IPS DF 6.9 (cell line): ENCODE results near the gene JDP2.

ENCODE experiments used
- DNase-seq: peaks from one replicate; pipeline ENCODE4 v3.0.0-alpha.2; 2013; ENCODE audit warnings: low read depth, low spot score
- H3K27ac ChIP-seq: one replicate; pipeline ENCODE4 v1.5.1; 2013; ENCODE audit warnings: low read length, control low read depth
- H3K27me3 ChIP-seq: 2 replicates; pipeline ENCODE4 v1.6.1; 2013; ENCODE audit warnings: mild to moderate bottlenecking, low read length; ENCODE audit not compliant: control insufficient read depth, insufficient read depth
- H3K36me3 ChIP-seq: 2 replicates; pipeline ENCODE4 v1.6.1; 2013; ENCODE audit warnings: low read length; ENCODE audit not compliant: control insufficient read depth, insufficient read depth
- H3K4me1 ChIP-seq: 2 replicates; pipeline ENCODE4 v1.6.1; 2013; ENCODE audit warnings: low read length; ENCODE audit not compliant: control insufficient read depth, insufficient read depth
- H3K4me3 ChIP-seq: 2 replicates; pipeline ENCODE4 v1.5.1; 2013; ENCODE audit warnings: mild to moderate bottlenecking, low read length
- H3K9me3 ChIP-seq: 2 replicates; pipeline ENCODE4 v1.6.1; 2013; ENCODE audit warnings: low read length, inconsistent platforms; ENCODE audit not compliant: control insufficient read depth, insufficient read depth
- WGBS: extraction: QIAGEN DNeasy Blood & Tissue Kit; methylation state at CpG from one replicate; pipeline ENCODE4 v1.1.7; 2013; ENCODE audit warnings: mixed read lengths, missing lambda C conversion rate; ENCODE audit not compliant: insufficient read length, insufficient coverage; 5-methylcytosine and 5-hydroxymethylcytosine counted together

Gene JDP2

GRCh38 chr14:75409316-75410205, 18.3 kb upstream of the JDP2 start:
- Histone ChIP-seq H3K4me3 (no peak overlapping the region), H3K9me3 (no peaks in the 10 kb centered on the region), H3K36me3 (no peaks in the 10 kb centered on the region), H3K4me1 (peaks cover 1% of the 10 kb centered on the region; the same call in 1 of the 2 replicates), H3K27ac (no peak overlapping the region), H3K27me3 (no peaks in the 10 kb centered on the region)
- no CpG with 5 or more reads among the region's 10 CpGs for WGBS
- DNase-seq = no peak

GRCh38 chr14:75411214-75411540, 16.6 kb upstream of the JDP2 start:
- no peaks in the 10 kb centered on the region for H3K9me3 ChIP-seq
- H3K27ac ChIP-seq = no peak overlapping the region
- no peaks in the 10 kb centered on the region for H3K36me3 ChIP-seq
- no CpG with 5 or more reads among the region's 6 CpGs for WGBS
- H3K27me3 ChIP-seq = no peaks in the 10 kb centered on the region
- no peak for DNase-seq
- peaks cover 1% of the 10 kb centered on the region; the same call in 1 of the 2 replicates for H3K4me1 ChIP-seq
- H3K4me3 ChIP-seq = no peak overlapping the region

GRCh38 chr14:75413013-75413412, 14.8 kb upstream of the JDP2 start:
- no peak for DNase-seq
- WGBS = no CpG with 5 or more reads among the region's 2 CpGs
- peaks cover 1% of the 10 kb centered on the region; the same call in 1 of the 2 replicates for H3K4me1 ChIP-seq
- H3K9me3 ChIP-seq = no peaks in the 10 kb centered on the region
- no peak overlapping the region for H3K4me3 ChIP-seq
- H3K27ac ChIP-seq = no peak overlapping the region
- no peaks in the 10 kb centered on the region for H3K27me3 ChIP-seq
- H3K36me3 ChIP-seq = no peaks in the 10 kb centered on the region

- Histone ChIP-seq H3K27ac (no peak overlapping the region), H3K36me3 (no peaks in the 10 kb centered on the region), H3K9me3 (no peaks in the 10 kb centered on the region), H3K4me1 (no peaks in the 10 kb centered on the region), H3K4me3 (no peak overlapping the region), H3K27me3 (no peaks in the 10 kb centered on the region)
- DNase-seq = no peak
- no CpG with 5 or more reads among the region's 1 CpG for WGBS
Observed at GRCh38 chr14:75417674-75418073, 10.1 kb upstream of the JDP2 start.

GRCh38 chr14:75418850-75419768, 8.7 kb upstream of the JDP2 start:
- Histone ChIP-seq H3K9me3 (no peaks in the 10 kb centered on the region), H3K36me3 (no peaks in the 10 kb centered on the region), H3K4me1 (no peaks in the 10 kb centered on the region), H3K4me3 (no peak overlapping the region), H3K27ac (no peak overlapping the region), H3K27me3 (no peaks in the 10 kb centered on the region)
- DNase-seq = peak; percentile 90
- WGBS = 100% methylated on average over 2 of the region's 16 CpGs

GRCh38 chr14:75422169-75422568, 5.7 kb upstream of the JDP2 start:
- Histone ChIP-seq H3K9me3 (no peaks in the 10 kb centered on the region), H3K27me3 (peaks cover 3% of the 10 kb centered on the region; the same call in 1 of the 2 replicates), H3K4me1 (0 out of 2 replicates have a peak, but pooled peaks cover under 1% of the 10 kb centered on the region), H3K4me3 (no peak overlapping the region), H3K27ac (no peak overlapping the region), H3K36me3 (no peaks in the 10 kb centered on the region)
- DNase-seq = no peak
- no CpG with 5 or more reads among the region's 8 CpGs for WGBS

DNA sequence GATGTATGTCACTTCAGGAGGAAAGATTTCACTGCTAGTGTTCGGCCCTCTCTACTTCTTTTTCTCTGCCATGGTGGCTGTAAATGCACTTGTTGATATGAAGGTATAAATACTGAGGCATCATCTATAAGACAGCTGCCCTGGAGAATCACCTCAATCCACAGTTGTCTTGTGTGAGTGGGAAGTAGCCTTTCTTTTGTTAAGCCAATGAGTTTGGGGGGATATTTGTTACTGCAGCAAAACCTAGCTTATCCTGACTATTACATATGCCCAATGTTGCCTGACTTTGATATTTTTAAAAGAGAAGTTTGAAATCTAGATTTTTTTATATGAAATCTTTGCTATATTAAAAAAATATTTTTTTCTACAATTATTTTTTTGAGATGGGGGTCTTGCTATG, 3.3 kb upstream of the JDP2 start:
- DNase-seq = no peak
- Histone ChIP-seq H3K27ac (no peak overlapping the region), H3K9me3 (no peaks in the 10 kb centered on the region), H3K36me3 (no peaks in the 10 kb centered on the region), H3K4me3 (no peak overlapping the region), H3K27me3 (peaks cover 3% of the 10 kb centered on the region; the same call in 1 of the 2 replicates), H3K4me1 (peaks cover 7% of the 10 kb centered on the region)
- WGBS = no CpG with 5 or more reads among the region's 1 CpG

- no peaks in the 10 kb centered on the region for H3K36me3 ChIP-seq
- WGBS = no CpG with 5 or more reads among the region's 4 CpGs
- peaks cover 8% of the 10 kb centered on the region for H3K4me1 ChIP-seq
- no peak for DNase-seq
- H3K27ac ChIP-seq = no peak overlapping the region
- H3K4me3 ChIP-seq = no peak overlapping the region
- H3K9me3 ChIP-seq = no peaks in the 10 kb centered on the region
- H3K27me3 ChIP-seq = peaks cover 3% of the 10 kb centered on the region; the same call in 1 of the 2 replicates
Observed at GRCh38 chr14:75425446-75425845, 2.4 kb upstream of the JDP2 start.

DNA sequence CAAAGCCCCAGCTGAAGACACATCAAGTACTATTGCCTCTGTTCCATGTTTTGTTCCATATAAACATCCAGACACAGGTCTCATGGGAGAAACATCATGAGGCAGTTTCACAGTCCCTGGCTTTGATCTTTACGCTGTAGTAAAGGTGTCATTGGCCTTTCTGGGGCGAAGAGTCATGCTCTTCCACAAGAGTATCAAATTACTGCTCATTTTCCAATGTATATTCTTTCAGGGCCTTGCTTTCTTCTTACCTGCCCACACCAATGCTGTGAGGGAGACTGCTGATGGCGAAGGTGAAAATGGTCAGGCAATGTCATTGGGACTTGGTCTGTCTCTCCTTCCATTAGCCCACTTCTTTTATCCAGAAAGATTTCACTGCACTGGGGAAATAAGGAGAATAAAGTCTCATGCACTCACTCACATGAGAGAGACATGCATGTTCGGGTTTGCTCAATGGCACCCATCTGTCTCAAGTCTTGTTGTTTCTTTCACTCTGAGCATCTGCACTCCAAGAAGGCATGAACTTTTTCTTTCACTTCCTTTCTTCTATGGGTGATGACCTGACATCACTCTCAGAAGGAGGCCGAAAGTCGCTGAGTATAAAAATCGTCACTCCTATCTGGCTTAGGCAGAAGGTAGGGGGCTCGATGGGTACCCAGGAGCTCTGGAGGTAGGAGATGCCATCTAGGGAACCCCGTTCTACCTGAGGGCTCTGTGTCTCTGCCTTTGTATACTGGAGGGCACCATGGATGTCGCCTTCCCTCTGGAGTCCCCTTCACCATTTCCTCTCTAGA, 1.3 kb upstream of the JDP2 start:
- Histone ChIP-seq H3K9me3 (no peaks in the 10 kb centered on the region), H3K4me1 (peaks cover 8% of the 10 kb centered on the region), H3K27ac (no peak overlapping the region), H3K27me3 (peaks cover 3% of the 10 kb centered on the region; the same call in 1 of the 2 replicates), H3K36me3 (no peaks in the 10 kb centered on the region), H3K4me3 (no peak overlapping the region; the same call in 1 of the 2 replicates)
- no CpG with 5 or more reads among the region's 10 CpGs for WGBS
- DNase-seq = no peak

DNA sequence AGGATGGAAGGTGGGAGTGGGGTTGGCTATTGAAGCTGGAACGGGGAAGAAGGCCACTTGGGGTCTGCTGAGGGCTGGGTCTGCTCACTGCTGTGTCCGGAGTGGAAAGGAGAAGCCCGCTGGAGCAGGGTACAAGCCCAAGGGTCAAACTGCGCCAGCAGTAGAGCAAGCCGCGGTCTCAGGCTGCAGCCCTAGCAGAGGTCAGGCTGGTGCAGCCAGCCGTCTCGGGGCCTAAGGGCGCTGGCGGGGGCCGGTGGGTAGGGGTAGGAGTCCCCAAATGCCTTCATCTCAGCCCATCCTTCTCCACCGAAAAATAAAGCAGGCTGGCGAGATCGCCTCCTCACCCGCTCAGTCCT, 718 bp upstream of the JDP2 start:
- WGBS = no CpG with 5 or more reads among the region's 15 CpGs
- Histone ChIP-seq H3K4me3 (peak overlapping the region; percentile 69; the same call in 1 of the 2 replicates), H3K27ac (no peak overlapping the region), H3K36me3 (no peaks in the 10 kb centered on the region), H3K27me3 (peaks cover 3% of the 10 kb centered on the region; the same call in 1 of the 2 replicates), H3K4me1 (peaks cover 8% of the 10 kb centered on the region), H3K9me3 (no peaks in the 10 kb centered on the region)
- no peak for DNase-seq
